GM21529 (cell line): ENCODE data around the gene CCDC181.
A peak's percentile ranks its signal among the peaks of the same experiment; 100 is the strongest.
"Not testable (repeated sequence)": the region's sequence is repeated elsewhere in the genome, so short reads cannot be mapped to it uniquely, and the experiment has no call there.

Source experiments
- ATAC-seq: cut with Tn5 transposase; IDR thresholded peaks from one replicate; pipeline ENCODE4 v1.9.1; 2021; ENCODE audit not compliant: unreplicated experiment

CCDC181 gene

DNA sequence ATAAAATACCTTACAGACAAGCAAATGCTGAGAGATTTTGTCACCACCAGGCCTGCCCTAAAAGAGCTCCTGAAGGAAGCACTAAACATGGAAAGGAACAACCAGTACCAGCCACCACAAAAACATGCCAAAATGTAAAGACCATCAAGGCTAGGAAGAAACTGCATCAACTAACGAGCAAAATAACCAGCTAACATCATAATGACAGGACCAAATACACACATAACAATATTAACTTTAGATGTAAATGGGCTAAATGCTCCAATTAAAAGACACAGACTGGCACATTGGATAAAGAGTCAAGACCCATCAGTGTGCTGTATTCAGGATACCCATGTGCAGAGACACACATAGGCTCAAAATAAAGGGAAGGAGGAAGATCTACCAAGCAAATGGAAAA lies 24.7 kb downstream of the CCDC181 start:
- not testable (repeated sequence) for ATAC-seq

- no peak for ATAC-seq
Observed at GRCh38 chr1:169395955-169396354, 31.3 kb downstream of the CCDC181 start.

DNA sequence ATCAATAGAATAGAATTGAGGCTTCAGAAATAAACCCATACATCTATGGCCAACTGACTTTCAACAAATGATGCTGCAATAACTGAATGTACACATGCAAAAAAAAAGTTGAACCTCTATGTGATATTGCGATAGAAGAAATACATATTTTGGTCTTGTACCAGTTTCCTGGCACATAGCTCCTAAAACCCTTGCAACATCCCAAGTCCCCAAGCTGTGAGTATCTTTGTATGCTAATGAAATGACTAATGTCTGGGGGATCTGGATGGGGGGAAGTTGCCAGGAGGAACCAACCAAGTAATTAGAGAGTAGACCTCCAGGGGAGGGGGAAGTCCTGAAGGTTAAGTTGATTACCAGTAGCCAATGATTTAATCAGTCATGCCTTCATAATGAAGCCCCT lies 34.9 kb downstream of the CCDC181 start:
- ATAC-seq = no peak

DNA sequence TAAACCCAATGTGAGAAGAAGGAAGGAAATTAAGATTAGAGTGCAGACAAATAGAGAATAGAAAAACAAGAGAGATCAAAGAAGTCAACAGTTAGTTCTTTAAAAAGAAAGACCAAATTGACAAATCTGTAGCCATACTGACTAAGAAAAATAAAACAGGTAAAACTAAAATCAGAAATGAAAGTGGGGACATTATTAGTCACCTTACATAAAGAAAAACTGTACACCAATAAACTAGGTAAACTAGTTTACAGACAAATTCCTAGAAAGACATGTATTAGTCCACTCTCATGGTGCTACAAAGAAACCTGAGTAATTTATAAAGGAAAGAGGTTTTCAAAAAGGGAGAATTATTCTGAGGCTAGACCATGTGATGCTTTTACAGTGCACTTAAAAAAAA lies 37.0 kb downstream of the CCDC181 start:
- ATAC-seq = peak; percentile 75

DNA sequence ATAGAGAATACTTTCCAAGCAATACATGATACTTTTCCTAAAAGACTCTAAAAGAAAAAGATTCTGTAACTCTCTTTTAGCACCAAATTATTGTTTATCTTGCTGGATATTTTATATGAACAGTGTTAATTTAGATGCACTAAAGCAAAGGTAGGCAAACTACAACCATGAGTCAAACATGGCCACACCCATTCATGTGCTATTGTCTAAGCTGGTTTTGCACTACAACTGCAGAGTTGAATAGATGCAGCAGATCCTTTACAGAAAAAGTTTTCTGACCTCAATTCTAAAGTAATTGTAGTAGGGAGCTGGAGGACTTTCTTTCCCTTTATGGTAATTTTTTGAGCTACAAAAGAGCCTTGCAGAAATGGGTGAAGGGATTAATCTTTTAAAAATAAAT lies 39.9 kb downstream of the CCDC181 start:
- ATAC-seq = no peak

DNA sequence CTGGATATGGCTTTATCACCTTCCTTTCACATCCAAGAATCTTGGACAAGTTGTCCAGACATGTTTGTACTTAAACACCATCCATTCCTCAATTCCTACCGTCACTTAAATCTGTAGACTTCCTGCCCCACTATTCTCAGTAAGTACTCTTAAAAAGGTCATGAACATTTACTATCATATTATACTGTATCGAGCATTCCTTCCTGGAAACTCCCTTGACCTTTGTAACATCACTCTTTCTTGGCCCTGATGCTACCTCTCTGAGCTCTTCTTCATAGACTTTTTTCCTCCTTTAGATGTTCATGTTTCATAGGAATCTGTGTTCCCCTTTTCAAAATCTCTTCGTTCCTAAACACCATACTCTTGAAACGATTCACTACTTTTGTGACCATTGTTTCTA lies 43.8 kb downstream of the CCDC181 start:
- ATAC-seq = no peak

GRCh38 chr1:169381162-169381561 lies 46.1 kb downstream of the CCDC181 start:
- no peak for ATAC-seq

DNA sequence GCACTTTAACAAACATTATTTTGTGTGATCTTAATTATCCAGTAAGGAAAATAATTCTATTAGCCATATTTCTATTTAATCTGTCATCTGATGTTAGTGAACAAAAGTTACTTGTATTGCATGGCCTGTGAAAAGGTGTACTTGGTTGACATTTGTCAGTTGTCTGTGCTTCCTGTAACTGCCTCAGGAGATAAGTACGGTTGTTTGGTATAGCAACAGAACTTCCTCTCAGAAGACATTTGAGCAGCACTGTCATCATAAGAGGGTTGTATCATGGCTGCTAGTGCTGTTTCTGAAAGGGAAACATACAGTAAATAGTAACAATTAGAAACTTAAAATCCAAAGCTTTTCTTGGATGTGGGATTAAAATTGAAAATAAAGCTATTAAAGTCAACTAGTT lies 55.9 kb downstream of the CCDC181 start:
- no peak for ATAC-seq

DNA sequence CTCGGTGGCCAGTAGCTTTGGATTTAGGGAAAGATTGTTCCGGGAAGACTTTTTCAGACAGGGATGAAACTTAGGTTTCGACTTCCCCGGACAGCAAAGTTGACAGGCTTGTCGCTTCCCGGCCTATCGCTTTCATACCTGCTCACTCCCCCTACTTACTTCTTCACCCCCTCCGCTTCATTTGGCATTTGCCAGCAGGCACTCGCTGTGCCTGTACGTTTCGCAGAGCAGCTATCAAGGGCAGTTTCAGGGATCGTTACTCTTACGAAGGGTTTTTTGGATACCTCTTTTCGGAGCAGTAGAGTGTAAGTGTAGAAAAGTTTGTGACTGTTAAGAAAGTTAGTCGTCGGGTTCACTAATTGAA lies 58.9 kb downstream of the CCDC181 start:
- no peak for ATAC-seq

DNA sequence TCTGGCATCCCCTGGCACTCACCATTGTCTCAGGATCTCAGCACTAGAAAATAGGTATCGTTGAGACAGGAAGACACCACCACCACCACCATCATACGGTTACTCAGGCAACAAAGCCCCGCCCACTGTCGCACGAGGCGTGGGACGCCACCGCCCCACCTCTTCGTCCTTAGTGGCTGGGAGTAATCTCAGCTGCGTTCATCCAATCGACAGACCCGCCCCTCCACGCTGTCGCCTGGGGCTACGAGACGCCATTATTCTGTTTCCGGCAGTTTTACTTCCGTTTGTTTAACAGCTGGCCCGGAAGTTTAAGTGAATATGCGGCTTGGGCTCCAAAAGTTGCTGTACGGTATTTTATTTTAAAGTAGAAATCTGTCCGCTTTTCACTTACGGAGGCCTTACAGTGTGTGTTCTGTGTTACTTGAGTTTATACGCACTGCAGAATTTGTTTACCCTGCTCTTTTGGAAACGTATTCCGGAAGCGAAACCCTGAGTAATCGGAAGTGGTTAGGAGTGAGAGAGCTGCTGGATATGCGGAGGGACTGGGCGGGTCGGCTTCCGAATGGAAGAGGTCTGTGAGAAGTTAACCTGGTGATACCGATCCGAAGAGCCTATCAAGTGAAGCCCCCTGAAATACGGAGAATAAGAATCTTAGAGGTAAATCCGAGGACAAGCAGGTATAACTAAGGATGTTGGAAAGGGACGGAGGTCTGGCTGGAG lies 59.4 kb downstream of the CCDC181 start, which contains the start of the genes BLZF1 and NME7:
Gene BLZF1, plus strand, starts transcription at position 510 of the 720 bp plus-strand sequence. CDS start 1,328 bp downstream, outside the sequence.
Gene NME7, minus strand, starts transcription at position 112 of the 720 bp plus-strand sequence. Its CDS starts 87 bp downstream, at position 25.
- peak; percentile 98 for ATAC-seq

DNA sequence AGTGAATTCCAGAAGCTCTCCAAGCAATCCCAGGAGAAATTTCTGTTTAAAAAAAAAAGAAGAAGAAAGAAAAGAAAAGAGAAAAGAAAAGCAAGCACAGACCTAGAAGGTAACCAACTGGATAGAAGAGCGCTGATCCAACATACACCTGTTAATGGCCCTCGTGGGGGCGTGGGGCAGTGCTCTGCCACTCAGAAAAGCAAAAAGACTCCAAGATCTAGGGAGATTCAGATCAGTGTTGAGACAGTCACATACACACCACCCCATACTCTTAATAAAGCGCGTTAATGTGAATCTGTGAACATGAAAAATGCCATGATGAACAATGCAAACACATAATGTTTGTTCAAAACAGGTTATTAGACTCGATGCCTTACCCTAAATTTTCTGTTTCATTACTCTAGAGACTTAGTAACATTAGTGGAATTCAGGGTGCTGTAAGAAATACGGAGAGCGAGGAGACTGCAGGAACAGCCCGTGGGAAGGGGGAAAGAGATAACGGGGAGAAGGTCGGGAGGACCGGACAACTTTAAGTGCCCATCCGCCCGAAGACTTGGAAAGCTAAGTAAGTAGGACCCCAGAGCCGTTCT lies 60.1 kb downstream of the CCDC181 start:
- no peak for ATAC-seq

DNA sequence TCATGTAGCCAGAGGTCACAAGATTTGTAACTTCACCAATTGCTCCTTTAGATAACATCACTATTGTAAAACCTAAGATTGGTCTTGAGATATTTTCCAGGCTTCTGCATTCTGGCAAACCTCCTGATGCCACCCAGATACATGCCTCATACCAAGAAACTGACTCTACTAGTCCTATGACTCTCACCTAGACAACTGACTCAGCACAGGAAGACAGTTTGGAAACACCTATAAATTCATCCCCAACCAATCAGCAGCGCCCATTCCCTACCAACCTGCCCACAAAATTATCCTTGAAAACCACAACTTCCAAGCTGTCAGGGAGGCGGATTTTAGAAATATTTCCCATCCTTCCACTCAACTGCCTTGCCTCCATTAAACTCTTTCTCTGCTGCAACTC lies 62.3 kb downstream of the CCDC181 start:
- ATAC-seq = no peak

DNA sequence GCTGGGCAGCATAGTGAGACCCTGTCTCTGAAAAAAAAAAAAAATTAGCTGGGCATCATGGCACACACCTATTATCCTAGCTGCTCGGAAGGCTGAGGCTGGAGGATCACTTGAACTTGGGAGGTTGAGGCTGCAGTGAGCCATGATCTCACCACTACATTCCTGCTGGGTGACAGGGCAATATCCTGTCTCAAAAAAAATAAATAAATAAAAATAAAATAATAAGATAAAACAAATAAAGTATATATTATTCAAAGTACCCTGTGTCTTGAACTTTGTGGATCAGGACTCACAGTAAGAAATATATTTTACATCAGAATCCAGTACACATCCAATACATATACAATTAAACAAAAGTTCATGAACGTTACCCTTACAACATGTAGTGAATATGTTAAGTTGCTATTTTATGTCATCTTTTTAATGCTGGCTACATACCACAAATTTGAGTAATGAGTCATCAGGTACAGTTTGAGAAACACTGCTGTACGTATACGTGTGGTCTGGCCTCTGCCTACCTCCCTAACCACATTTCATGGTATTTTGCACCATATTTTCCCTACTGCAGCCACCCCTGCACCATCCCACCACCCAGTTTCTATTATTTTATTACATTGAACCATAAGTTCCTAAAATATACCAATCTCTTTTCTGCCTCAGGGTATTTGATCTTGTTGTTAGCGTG lies 64.1 kb downstream of the CCDC181 start:
- peak; percentile 29 for ATAC-seq

DNA sequence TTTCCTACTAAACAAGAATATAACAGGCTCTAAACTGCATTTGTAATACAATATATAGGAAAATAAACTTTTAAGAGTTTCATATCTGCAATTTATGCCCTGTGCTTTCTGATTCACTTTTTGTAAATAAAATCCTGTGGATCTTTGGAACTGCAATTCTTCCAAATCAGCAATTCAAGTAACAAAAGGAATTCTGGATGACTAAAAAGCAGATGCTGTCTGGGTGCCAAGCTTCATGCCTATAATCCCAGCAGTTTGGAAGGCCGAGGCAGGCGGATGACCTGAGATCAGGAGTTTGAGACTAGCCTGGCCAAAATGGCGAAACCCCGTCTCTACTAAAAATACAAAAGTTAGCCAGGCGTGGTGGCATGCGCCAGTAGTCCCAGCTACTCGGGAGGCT lies 66.0 kb downstream of the CCDC181 start:
- no peak for ATAC-seq

DNA sequence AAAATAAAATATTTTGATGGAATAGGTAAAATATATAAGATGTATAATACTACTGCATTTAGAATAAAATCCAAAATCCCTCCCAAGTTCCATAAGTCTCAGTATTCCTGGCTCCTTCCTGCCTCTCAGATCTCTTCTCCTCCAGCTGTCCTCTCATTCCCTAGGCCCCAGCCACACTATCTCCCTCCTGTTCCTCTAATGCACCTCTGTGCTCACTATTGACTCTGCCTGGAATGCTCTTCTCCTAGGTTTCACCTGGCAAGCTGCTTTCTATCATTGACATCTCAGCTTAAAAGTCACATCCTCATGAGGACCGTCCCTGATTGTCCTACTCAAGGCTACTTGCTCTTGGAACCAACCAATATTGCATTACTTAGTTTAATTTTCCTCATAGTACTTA lies 66.9 kb downstream of the CCDC181 start:
- ATAC-seq = no peak

DNA sequence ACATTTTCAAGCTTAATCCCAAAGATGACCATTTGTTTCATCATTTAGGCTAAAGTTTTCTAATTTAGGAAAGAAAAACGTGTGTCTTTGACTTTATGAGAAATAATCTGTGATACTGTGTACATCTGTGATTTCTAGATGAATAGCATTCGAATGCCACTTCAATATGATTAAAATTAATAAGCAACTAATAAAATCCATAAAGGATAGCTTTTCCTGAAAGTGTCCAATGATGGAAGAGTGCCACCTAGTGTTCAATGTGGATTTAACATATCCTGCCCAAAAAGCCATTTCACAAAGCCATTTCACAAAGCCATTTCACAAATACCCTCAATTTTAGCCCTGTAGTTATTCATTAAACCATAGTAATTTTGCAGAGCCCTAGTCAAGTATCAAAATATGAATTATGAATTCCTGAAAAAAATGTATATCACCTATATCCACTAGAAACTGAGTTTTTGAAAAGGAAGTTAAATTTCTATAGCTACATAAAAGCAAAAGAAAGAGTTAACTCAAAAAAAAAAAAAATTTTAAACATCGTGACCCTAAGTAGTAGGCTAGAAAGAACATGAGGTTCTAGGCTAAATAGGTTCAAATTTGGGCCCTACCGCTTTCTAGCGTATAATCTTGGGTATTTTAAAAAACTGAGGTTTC lies 78.8 kb downstream of the CCDC181 start:
- no peak for ATAC-seq

GRCh38 chr1:169347688-169348382 lies 79.4 kb downstream of the CCDC181 start:
- no peak for ATAC-seq

- ATAC-seq = no peak
Observed at GRCh38 chr1:169346036-169346589, 81.2 kb downstream of the CCDC181 start.

DNA sequence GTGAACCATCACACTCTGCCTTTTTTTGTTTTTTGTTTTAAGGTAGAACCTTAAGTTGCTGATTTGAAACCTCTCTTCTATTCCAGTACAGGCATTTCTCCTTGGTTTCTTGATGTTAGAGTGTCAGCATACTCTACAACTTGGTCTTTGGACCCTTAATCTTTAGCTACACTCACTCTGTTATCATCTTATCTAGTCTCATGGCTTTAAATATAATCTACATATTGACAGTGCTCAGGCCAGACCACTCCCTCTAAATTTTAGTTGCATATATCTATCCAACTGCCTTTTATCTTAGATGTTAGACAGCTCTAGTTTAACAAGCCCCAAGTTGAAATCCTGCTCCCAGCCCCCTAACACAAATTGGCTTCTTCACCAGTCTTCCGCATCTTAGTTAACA lies 81.8 kb downstream of the CCDC181 start:
- no peak for ATAC-seq
